WERI-Rb-1 (cell line): ENCODE results near the gene CYBA.
A peak's percentile ranks its signal among the peaks of the same experiment; 100 is the strongest.

Source experiments
- DNase-seq: peaks from one replicate; pipeline ENCODE4 v3.0.0-alpha.2; 2020
- H3K27ac ChIP-seq: fragments of 250-450 bp; sonication (Bioruptor Pico); 2 replicates; pipeline ENCODE4 v1.5.1; 2020; ENCODE audit warnings: mild to moderate bottlenecking, moderate library complexity
- H3K27me3 ChIP-seq: fragments of 250-450 bp; sonication (Bioruptor Pico); 2 replicates; pipeline ENCODE4 v1.5.1; 2021; ENCODE audit warnings: mild to moderate bottlenecking, low read depth, moderate library complexity; ENCODE audit not compliant: insufficient read depth, severe bottlenecking
- H3K36me3 ChIP-seq: fragments of 250-450 bp; sonication (Bioruptor Pico); 2 replicates; pipeline ENCODE4 v1.5.1; 2020; ENCODE audit warnings: mild to moderate bottlenecking, moderate library complexity
- H3K4me3 ChIP-seq: 2 replicates; pipeline ENCODE4 v1.5.1; 2011; ENCODE audit warnings: low read depth, mild to moderate bottlenecking, control low read depth, low read length
- H3K9me3 ChIP-seq: fragments of 250-450 bp; sonication (Bioruptor Pico); 2 replicates; pipeline ENCODE4 v1.5.1; 2021; ENCODE audit warnings: mild to moderate bottlenecking, moderate library complexity; ENCODE audit not compliant: severe bottlenecking
- CTCF ChIP-seq: IDR thresholded peaks from 2 replicates; pipeline ENCODE4 v1.5.1; 2011; ENCODE audit warnings: low read depth, mild to moderate bottlenecking, control low read depth, inconsistent platforms, low read length

Gene CYBA

GRCh38 chr16:88634994-88635670 lies 15.7 kb downstream of the CYBA start:
- H3K4me3 ChIP-seq: no peak overlapping the region

GRCh38 chr16:88634141-88634993 lies 16.5 kb downstream of the CYBA start:
- H3K9me3 ChIP-seq: no peaks in the 10 kb centered on the region
- no peak for DNase-seq
- no peaks in the 10 kb centered on the region for H3K27me3 ChIP-seq
- TF ChIP-seq CTCF: no peak
- H3K4me3 ChIP-seq: no peak overlapping the region
- no peak overlapping the region for H3K27ac ChIP-seq
- H3K36me3 ChIP-seq: peaks cover 8% of the 10 kb centered on the region

More at GRCh38 chr16:88634994-88635670, 15.7 kb downstream of the CYBA start:
- H3K9me3 ChIP-seq: no peaks in the 10 kb centered on the region
- DNase-seq: no peak
- H3K36me3 ChIP-seq: peaks cover 8% of the 10 kb centered on the region
- H3K27ac ChIP-seq: no peak overlapping the region
- TF ChIP-seq CTCF: no peak
- no peaks in the 10 kb centered on the region for H3K27me3 ChIP-seq

GRCh38 chr16:88633684-88634140 lies 17.1 kb downstream of the CYBA start:
- DNase-seq: peak; percentile 22
- TF ChIP-seq CTCF: peak; percentile 42; the same call in 1 of the 2 replicates
- no peaks in the 10 kb centered on the region for H3K9me3 ChIP-seq
- no peak overlapping the region for H3K27ac ChIP-seq
- no peak overlapping the region for H3K4me3 ChIP-seq
- no peaks in the 10 kb centered on the region for H3K27me3 ChIP-seq
- peaks cover 8% of the 10 kb centered on the region for H3K36me3 ChIP-seq

GRCh38 chr16:88632587-88632930 lies 18.3 kb downstream of the CYBA start:
- no peak for TF ChIP-seq CTCF
- H3K27me3 ChIP-seq: no peaks in the 10 kb centered on the region
- DNase-seq: no peak
- H3K9me3 ChIP-seq: no peaks in the 10 kb centered on the region
- H3K27ac ChIP-seq: no peak overlapping the region
- H3K36me3 ChIP-seq: peaks cover 8% of the 10 kb centered on the region
- no peak overlapping the region for H3K4me3 ChIP-seq

DNA sequence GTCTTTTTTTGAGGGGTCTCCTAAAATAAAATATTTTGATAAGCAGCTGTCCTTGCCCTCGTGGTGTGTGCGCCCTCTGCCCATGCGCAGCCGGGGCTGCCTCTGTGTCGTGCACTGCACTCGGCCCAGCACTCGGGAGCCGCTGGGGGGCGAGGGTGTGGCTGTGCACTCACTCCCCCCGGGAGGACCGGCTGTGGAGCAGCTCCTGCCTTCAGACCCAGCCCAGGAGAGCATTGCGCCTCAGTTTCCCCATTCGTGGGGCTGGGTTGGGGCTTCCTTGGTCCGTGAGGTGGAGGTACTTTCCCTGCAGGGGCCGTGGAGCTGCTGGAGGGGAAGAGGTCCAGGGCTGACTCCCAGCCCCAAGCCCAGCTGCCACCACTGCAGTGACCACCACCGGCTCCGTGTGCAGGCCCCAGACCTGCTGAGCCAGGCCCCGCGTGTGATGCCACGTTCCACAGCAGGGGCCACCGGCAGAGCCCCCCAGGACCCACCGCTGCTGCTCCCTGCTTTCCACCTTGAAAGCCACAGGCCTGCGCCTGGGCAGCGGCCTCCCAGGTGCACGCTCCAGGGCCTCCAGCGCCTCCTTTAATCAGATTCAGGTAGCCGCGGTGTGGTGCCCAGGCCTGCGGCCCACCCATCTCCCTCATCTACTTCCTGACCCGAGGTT lies 18.8 kb downstream of the CYBA start:
- H3K4me3 ChIP-seq: no peak overlapping the region
- H3K36me3 ChIP-seq: peaks cover 8% of the 10 kb centered on the region
- TF ChIP-seq CTCF: no peak
- H3K9me3 ChIP-seq: no peaks in the 10 kb centered on the region
- no peak for DNase-seq
- H3K27me3 ChIP-seq: no peaks in the 10 kb centered on the region
- no peak overlapping the region for H3K27ac ChIP-seq
